Vagina (tissue), 2 donors: ENCODE measurements around the gene ZNF276.

Experiments
- POLR2A ChIP-seq, 2 donors: fragments of 450-650 bp; IDR thresholded peaks; one replicate each; pipeline ENCODE4 v1.6.1; 2017; ENCODE audit warnings: antibody characterized with exemption in 2 of 2, mild to moderate bottlenecking in 2 of 2, moderate library complexity in 2 of 2
- POLR2AphosphoS5 ChIP-seq, 2 donors: sonication (generic); formaldehyde crosslinking; IDR thresholded peaks; one replicate each; pipeline ENCODE4 v1.9.0; 2017; ENCODE audit warnings: antibody characterized with exemption in 2 of 2, mild to moderate bottlenecking in 2 of 2, low read depth in 1 of 2; ENCODE audit not compliant: insufficient read depth in 1 of 2
- TF ChIP-seq, protein P1 (sequence below), 3 experiments: fragments of 450-650 bp in 2 of 3; fragments of 200-600 bp in 1 of 3; sonication (generic) in 1 of 3; IDR thresholded peaks; one replicate each; pipeline ENCODE4 v1.5.1; 2017 to 2019; ENCODE audit warnings: antibody characterized with exemption in 3 of 3, mild to moderate bottlenecking in 2 of 3, moderate library complexity in 2 of 3

- TF ChIP-seq, protein P1, sequence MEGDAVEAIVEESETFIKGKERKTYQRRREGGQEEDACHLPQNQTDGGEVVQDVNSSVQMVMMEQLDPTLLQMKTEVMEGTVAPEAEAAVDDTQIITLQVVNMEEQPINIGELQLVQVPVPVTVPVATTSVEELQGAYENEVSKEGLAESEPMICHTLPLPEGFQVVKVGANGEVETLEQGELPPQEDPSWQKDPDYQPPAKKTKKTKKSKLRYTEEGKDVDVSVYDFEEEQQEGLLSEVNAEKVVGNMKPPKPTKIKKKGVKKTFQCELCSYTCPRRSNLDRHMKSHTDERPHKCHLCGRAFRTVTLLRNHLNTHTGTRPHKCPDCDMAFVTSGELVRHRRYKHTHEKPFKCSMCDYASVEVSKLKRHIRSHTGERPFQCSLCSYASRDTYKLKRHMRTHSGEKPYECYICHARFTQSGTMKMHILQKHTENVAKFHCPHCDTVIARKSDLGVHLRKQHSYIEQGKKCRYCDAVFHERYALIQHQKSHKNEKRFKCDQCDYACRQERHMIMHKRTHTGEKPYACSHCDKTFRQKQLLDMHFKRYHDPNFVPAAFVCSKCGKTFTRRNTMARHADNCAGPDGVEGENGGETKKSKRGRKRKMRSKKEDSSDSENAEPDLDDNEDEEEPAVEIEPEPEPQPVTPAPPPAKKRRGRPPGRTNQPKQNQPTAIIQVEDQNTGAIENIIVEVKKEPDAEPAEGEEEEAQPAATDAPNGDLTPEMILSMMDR (IDR thresholded peaks at IDR 0.05): no peak
- TF ChIP-seq POLR2A (IDR thresholded peaks at IDR 0.05) (no peak), POLR2AphosphoS5 (IDR thresholded peaks at IDR 0.05; ENCODE audit: insufficient read depth in 1 of 2, low read depth in 1 of 2) (no peak)
Observed at GRCh38 chr16:89770367-89770766, 49.0 kb downstream of the ZNF276 start.
